ENCODE results near the gene TIAM2. TPM values are rescaled to one million over a fixed set of nuclear protein-coding genes. Genes with fewer than 3 reads are reported as not detected.

The TIAM2 gene
- total RNA-seq, 1 experiment from 2014 or later: 8.3 TPM

DNA sequence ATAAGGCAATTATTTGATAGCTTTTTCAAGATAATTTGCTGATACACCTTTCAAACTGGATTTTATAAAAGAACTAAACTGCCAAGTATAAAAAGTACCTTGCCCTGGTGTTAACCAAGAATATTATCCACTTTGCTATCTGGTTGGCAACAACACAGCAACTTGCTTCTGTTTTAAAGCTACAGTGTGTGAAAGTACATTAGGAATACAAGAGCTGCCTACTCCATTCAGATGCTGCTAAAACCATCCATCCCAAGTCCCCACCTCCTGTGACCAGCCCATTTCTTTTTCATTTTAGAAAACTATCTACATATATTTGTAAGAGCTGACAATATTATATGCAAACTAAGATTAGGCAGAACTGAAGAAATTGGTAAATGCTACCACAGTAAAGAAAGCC is 281.5 kb downstream of the TIAM2 start:
- in situ Hi-C loops (cut with HindIII; ENCODE audit: low sequenced_read_pairs): no loop called here
- DNase-seq (ENCODE audit: low spot score): no peak

DNA sequence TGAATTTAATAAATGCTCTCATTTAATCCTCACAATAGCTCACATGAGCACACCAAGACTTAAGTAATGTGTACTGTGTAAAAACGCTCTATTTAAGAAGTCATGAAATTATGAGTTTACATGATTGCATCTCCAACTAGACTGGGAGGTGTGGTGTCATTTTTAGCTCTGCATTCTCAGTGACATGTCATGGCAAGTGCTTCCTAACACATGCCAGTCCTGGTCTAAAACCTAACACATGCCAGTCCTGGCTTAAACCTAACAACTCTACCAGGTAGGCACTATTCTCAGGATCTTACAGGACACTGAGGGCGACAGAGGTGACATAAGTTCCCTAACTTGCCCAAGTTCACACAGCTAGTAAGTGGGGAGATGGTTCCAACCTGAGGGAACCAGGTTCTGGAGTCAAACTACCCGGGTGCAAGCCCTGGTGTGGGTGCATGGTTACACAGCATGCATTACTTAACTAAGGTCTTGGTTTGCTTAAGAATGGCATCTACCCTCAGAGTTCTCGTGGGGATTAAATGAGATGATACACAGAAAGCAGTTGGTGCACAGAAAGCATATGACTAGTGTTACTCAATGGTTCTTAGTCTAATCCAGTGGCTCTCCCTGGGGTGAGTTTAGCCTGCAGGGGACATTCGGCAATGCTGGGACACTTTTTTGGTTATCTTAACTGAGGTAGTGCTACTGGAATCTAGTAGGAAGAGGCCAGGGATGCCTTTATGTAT is 283.4 kb downstream of the TIAM2 start:
- in situ Hi-C loops (cut with HindIII; ENCODE audit: low sequenced_read_pairs): no loop called here
- no peak for DNase-seq (ENCODE audit: low spot score)

DNA sequence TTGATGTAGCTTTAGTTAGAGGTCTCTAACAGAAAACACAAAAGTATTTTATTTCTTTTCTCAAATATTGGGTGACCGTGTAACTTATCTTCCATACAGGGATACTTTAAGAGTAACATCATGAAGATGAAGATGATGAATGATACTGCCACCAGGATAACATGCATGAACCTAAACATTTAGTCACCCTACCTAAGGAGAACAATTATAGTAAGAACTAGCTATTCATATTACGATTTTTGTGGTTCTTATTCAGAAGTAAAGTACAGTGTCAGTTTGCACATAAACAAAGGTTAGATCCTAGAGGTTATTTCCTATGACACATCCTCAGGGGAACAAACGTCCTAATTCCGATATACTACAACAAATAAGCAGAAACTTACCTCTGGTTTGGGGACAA is 289.7 kb downstream of the TIAM2 start:
- in situ Hi-C loops (cut with HindIII; ENCODE audit: low sequenced_read_pairs): no loop called here
- no peak for DNase-seq (ENCODE audit: low spot score)

DNA sequence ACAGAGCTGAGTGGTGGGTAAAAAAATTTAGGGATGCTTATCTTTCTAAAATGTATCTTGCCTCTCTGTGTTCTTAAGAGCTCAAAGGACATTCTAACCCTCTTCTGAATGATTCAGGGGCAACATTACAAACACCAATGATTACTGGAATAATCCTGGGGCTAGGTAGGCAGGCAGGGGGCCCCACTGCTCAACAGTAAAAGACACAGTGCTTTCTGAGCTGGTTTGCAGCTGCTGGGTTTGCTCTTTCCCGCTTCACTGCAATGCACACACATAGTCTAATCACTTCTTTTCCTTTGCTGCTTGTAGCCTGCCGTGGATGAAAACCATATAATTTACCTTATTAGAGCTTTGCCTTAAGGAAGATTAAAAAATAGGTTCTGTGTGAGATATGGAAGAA is 292.6 kb downstream of the TIAM2 start:
- no peak for DNase-seq (ENCODE audit: low spot score)
- in situ Hi-C loops (cut with HindIII; ENCODE audit: low sequenced_read_pairs): no loop called here

DNA sequence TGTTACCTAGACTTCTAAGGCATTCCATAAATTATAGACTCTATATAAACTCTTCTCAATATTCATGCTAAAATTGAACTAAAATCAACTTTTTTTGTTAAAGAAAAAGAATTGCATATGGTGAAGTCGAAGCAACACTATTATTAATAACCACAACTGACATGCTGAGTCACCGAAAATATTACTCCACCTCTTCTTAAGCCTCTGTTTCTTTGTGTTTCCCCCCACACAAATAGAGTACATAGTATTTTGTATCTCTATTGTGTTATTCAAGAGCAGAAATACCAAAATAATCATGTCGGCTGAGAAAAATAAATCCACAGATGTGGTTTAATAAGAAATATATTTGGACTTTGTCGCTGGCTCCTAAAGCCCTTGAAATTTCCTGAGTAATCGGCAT is 295.4 kb downstream of the TIAM2 start:
- DNase-seq (ENCODE audit: low spot score): no peak
- in situ Hi-C loops (cut with HindIII; ENCODE audit: low sequenced_read_pairs): no loop called here

DNA sequence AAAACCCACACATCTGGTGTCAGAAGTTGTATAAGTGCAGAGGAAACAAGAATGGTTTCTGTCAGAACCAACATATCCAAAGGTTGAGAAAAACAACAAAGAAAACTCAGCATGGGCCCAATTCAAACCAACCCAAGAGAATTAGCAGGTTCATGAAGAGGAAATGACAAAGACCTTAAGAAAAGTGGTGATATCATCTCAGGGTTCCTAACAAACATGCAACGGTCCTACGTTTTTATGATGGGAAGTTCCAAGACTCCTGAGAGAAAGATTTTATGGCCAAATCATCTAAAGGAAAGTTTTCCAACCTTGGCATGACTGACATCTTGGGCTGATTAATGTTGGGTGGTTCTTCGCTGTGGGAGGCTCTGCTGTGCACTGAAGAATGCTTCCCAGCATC is 296.2 kb downstream of the TIAM2 start:
- DNase-seq (ENCODE audit: low spot score): no peak
- in situ Hi-C loops (cut with HindIII; ENCODE audit: low sequenced_read_pairs): no loop called here

DNA sequence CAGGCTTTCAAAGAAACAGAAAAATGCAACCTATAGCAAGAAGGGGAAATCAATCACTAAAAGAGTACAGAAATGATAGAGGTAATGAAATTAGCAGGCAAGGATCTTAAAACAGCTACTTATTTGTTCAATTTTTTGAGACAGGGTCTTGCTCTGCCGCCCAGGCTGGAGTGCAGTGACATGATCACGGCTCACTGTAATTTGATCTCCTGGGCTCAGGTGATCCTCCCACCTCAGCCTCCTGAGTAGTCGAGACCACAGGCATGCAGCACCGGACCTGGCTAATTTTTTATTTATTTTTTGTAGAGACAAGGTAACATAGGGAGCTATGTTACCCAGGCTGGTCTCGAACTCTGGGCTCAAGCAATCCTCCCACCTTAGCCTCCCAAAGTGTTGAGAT is 297.6 kb downstream of the TIAM2 start:
- in situ Hi-C loops (cut with HindIII; ENCODE audit: low sequenced_read_pairs): no loop called here
- DNase-seq (ENCODE audit: low spot score): no peak

DNA sequence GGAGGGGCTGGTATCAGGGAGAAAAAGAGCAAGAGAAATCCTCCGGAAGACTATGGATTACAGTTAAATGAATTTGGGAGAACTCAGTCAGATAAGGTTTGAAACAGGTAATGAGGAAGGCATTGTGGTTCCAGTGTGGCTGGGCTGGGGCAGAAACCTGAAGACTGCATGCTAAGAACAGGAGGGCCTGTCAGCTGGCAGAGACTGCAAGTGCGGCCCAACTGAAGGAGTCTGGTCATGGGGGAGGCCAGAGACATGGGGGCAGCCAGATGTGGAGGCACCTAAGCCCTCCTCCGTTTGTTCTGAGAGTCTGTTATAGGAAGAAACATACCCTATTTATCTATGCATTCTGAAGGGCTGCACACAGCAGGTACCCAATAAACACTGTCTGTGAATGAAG is 302.6 kb downstream of the TIAM2 start:
- in situ Hi-C loops (cut with HindIII; ENCODE audit: low sequenced_read_pairs): no loop called here

DNA sequence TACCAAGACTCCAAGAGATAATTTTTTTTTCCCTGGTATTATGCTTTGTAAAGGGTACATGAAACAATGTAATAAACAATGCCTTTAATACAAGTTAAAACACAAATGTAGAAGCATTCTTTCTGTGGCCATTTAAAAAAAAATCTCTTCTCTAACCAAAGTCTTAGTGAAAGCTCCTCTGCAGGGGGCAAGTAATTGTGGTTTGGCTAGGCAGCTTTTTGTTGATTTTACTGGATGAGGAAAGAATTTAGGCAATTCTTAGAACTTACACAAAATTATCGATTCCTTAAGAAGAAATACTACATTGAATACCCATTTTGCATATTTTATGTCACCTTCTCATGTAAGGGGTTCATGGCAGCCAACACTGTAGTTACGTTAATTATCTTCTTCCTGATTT is 306.8 kb downstream of the TIAM2 start:
- in situ Hi-C loops (cut with HindIII; ENCODE audit: low sequenced_read_pairs): no loop called here
- DNase-seq (ENCODE audit: low spot score): no peak

More for the DNA sequence above, 302.6 kb downstream of the TIAM2 start:
- DNase-seq (ENCODE audit: low spot score): no peak

DNA sequence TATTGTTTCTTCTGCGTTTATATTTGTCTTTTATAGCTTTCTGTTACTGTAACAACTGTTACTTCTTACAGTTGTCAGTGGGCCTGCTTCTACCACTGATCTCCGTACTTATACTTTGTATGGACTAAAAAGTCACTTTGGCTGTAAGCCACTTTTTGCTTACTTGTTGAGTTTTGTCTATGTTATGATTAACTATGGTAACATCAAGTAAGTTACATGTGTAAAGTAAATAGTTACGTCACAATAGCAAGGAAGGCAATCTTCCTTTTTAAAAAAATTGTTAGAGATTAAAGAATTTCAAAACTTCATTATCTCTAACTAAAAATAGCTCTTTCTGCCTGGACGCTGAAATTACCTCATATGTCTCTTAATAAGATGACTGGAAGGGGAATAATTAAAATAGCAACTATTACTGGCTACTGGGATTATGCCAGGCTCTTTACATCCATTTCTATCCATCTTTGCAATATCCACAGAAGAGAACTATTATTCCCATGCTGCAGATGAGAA is 308.3 kb downstream of the TIAM2 start:
- in situ Hi-C loops (cut with HindIII; ENCODE audit: low sequenced_read_pairs): no loop called here
- no peak for DNase-seq (ENCODE audit: low spot score)

DNA sequence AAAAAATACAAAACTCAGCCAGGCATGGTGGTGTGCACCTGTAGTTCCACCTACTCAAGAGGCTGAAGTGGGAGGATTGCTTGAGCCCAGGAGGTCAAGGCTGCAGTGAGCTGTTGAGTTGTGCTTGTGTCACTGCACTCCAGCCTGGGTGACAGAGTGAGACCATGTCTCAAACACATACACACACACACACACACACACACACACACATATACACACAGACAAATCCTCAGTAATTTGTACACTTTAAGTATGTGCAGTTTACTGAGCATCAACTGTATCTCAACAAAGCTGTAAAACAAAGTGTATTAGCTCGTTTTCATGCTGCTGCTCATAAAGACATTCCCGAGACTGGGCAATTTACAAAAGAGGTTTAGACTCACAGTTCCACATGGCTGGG is 311.8 kb downstream of the TIAM2 start:
- in situ Hi-C loops (cut with HindIII; ENCODE audit: low sequenced_read_pairs): no loop called here
- DNase-seq (ENCODE audit: low spot score): no peak
